ENCODE measurements around the gene NR2F6.

DNA sequence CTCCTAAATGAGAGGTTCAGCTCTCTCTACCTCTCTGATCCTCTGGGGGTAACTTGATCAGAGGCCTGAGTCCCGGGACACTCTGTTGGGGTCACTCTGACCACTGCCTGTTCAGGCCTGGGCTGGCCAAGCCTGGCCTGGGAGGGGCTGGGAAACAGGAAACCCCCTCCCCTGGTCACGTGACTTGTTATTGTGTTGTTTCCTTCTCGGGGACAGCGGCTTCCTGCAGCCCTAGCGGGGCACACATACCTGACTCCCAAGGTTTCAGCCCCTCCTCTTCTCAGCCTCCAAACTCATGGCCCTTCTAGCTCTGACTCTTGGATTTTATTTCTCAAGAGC lies 18.9 kb upstream of the NR2F6 start, which contains the start of gene USHBP1:
- no peak for TF ChIP-seq POLR2A (IDR thresholded peaks at IDR 0.05; ENCODE audit: low read length)
- TF ChIP-seq GATA1 (IDR thresholded peaks at IDR 0.05; ENCODE audit: low read depth, low read length), result no peak
